GM10266 (cell line): ENCODE results near the gene TENM3.

Source experiments
- DNase-seq: peaks from one replicate; pipeline ENCODE4 v3.0.0; 2012; ENCODE audit errors: extremely low spot score
- TF ChIP-seq, protein P1 (sequence below): IDR thresholded peaks from 2 replicates; pipeline ENCODE4 v1.5.1; 2012; ENCODE audit warnings: mild to moderate bottlenecking, low read depth; ENCODE audit not compliant: control insufficient read depth, insufficient read depth; ENCODE audit errors: missing control alignments

The TENM3 gene

GRCh38 chr4:182216005-182216404 is 27.2 kb upstream of the TENM3 start:
- no peak for DNase-seq
- TF ChIP-seq, protein P1, sequence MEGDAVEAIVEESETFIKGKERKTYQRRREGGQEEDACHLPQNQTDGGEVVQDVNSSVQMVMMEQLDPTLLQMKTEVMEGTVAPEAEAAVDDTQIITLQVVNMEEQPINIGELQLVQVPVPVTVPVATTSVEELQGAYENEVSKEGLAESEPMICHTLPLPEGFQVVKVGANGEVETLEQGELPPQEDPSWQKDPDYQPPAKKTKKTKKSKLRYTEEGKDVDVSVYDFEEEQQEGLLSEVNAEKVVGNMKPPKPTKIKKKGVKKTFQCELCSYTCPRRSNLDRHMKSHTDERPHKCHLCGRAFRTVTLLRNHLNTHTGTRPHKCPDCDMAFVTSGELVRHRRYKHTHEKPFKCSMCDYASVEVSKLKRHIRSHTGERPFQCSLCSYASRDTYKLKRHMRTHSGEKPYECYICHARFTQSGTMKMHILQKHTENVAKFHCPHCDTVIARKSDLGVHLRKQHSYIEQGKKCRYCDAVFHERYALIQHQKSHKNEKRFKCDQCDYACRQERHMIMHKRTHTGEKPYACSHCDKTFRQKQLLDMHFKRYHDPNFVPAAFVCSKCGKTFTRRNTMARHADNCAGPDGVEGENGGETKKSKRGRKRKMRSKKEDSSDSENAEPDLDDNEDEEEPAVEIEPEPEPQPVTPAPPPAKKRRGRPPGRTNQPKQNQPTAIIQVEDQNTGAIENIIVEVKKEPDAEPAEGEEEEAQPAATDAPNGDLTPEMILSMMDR, result no peak

GRCh38 chr4:182219411-182220056 is 23.7 kb upstream of the TENM3 start:
- DNase-seq, result no peak
- TF ChIP-seq, protein P1, result no peak

DNA sequence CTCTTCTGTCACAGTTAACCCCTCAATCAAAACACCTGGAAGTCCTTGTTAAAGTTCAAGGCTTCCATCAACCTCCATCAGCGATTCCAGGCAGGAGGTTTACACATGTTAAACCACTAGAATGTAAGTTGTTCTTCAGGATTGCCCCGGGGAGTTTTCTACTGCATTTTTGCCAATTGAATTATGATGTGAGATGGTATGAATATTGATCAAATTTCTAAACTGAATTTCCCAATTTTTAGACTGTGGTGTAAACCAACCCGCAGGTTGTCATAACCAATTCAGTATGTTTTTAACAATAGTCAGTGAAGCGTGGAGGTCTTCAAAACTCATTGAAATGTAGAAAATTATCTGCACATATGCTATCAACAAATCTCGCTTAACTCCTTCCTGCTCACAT is 21.2 kb upstream of the TENM3 start:
- DNase-seq, result no peak
- TF ChIP-seq, protein P1, result no peak

GRCh38 chr4:182222766-182223165 is 20.4 kb upstream of the TENM3 start:
- TF ChIP-seq, protein P1, result no peak
- no peak for DNase-seq

GRCh38 chr4:182223708-182224107 is 19.5 kb upstream of the TENM3 start:
- no peak for DNase-seq
- TF ChIP-seq, protein P1, result no peak

- TF ChIP-seq, protein P1, result no peak
These were observed 18.9 kb upstream of the TENM3 start for GRCh38 chr4:182224192-182224850.

DNA sequence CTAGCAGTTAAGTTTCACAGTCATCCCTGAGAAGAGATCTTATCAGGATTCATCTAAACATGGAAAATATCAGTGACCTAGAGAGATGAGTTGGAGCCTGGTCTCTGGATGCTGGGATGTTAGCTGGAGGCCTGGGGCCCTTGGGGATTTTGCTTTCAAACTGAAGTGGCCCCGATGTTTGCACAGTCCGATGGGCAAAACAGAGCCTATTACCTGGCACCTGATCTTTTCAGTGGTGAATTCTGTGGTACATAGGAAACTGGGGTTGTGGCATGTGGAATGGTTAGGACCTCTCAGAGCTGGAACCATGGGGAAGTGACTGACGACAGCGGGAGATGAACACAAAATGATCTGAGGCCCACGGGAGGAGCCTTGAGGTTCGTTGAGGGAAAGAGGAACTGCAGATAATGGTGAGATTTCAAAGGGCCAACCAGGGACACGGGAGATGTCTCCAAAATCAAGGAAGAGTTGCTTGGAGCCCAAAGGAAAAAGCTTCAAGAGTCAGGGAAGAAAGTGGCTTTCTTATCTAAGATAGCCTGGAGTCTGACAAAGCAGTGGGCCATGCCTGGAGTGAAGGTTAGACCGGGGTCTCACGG is 17.8 kb upstream of the TENM3 start:
- no peak for DNase-seq
- TF ChIP-seq, protein P1, result no peak

More at GRCh38 chr4:182224192-182224850, 18.9 kb upstream of the TENM3 start:
- DNase-seq, result no peak
